C1 segment of cervical spinal cord (tissue), 14 donors: Measurements from ENCODE around the gene MIEN1.
"Not testable (repeated sequence)": the region's sequence is repeated elsewhere in the genome, so short reads cannot be mapped to it uniquely, and the experiment has no call there.

Source experiments
- DNase-seq, 14 donors: peaks; one replicate each; lab custom pipeline; 2025; lab: John Stamatoyannopoulos, UW

The MIEN1 gene

GRCh38 chr17:39755554-39756379 is 25.4 kb upstream of the MIEN1 start:
- no peak for DNase-seq

- DNase-seq: peak in 1 of 14 donors; percentile 57
Observed at GRCh38 chr17:39754958-39755553, 24.7 kb upstream of the MIEN1 start.

- DNase-seq: peak in 13 of 14 donors; percentile 44 to 93 (median 81)
Observed at GRCh38 chr17:39754161-39754957, 24.0 kb upstream of the MIEN1 start.

- peak in 2 of 14 donors; percentile 50 to 73 for DNase-seq
Observed at GRCh38 chr17:39753514-39754160, 23.3 kb upstream of the MIEN1 start.

GRCh38 chr17:39752241-39752881 is 22.0 kb upstream of the MIEN1 start:
- DNase-seq: no peak

GRCh38 chr17:39751637-39752036 is 21.3 kb upstream of the MIEN1 start:
- DNase-seq: no peak

- DNase-seq: no peak
Observed at GRCh38 chr17:39751016-39751543, 20.7 kb upstream of the MIEN1 start.

- DNase-seq: no peak
Observed at GRCh38 chr17:39750131-39751015, 20.0 kb upstream of the MIEN1 start.

- DNase-seq: not testable (repeated sequence)
Observed at GRCh38 chr17:39748444-39749034, 18.2 kb upstream of the MIEN1 start.

GRCh38 chr17:39747745-39748144 is 17.4 kb upstream of the MIEN1 start:
- DNase-seq: no peak

GRCh38 chr17:39746145-39746461 is 15.8 kb upstream of the MIEN1 start:
- DNase-seq: no peak

GRCh38 chr17:39745335-39746144 is 15.2 kb upstream of the MIEN1 start:
- no peak for DNase-seq

GRCh38 chr17:39744836-39745215 is 14.5 kb upstream of the MIEN1 start:
- no peak for DNase-seq

- DNase-seq: no peak
Observed at GRCh38 chr17:39744075-39744835, 13.9 kb upstream of the MIEN1 start.

GRCh38 chr17:39742856-39743436 is 12.6 kb upstream of the MIEN1 start:
- DNase-seq: no peak

GRCh38 chr17:39742126-39742855 is 12.0 kb upstream of the MIEN1 start:
- DNase-seq: no peak
